OCI-LY7 (cell line): ENCODE results near the gene MUL1. TPM values are rescaled to one million over a fixed set of nuclear protein-coding genes. Genes with fewer than 3 reads are reported as not detected.
A peak's percentile ranks its signal among the peaks of the same experiment; 100 is the strongest.

ENCODE experiments used
- BruUV-seq: library from RNA; stranded (reverse); fragments of 400-500 nt; replicated peaks from 2 replicates; lab custom pipeline; 2021; lab: Mats Ljungman, UMichigan
- CTCF ChIA-PET: fragments of 300-600 bp; sonication (Branson Sonifier 250); formaldehyde crosslinking; loops from one replicate; lab custom pipeline; 2022; ENCODE audit warnings: antibody characterized with exemption; ENCODE audit not compliant: unreplicated experiment; lab: Charles Lee
- POLR2A ChIA-PET: fragments of 300-600 bp; sonication (Branson Sonifier 250); formaldehyde crosslinking; loops from one replicate; lab custom pipeline; 2022; ENCODE audit warnings: antibody characterized with exemption; lab: Charles Lee
- DNase-seq: peaks from one replicate; pipeline ENCODE4 v3.0.0-alpha.2; 2015; ENCODE audit warnings: low spot score
- H2AFZ ChIP-seq: fragments of 200-600 bp; sonication (generic), shearing (Covaris generic); 2 replicates; pipeline ENCODE4 v1.6.1; 2014; ENCODE audit warnings: mild to moderate bottlenecking, antibody characterized with exemption, low read length, moderate library complexity
- H3K27ac ChIP-seq: fragments of 200-600 bp; sonication (generic); 2 replicates; pipeline ENCODE4 v1.5.1; 2014; ENCODE audit warnings: mixed run types, low read depth, mild to moderate bottlenecking, moderate library complexity, low read length, inconsistent platforms; ENCODE audit not compliant: poor library complexity, severe bottlenecking
- H3K36me3 ChIP-seq: fragments of 200-600 bp; sonication (generic); 2 replicates; pipeline ENCODE4 v1.6.1; 2014; ENCODE audit warnings: mild to moderate bottlenecking, antibody characterized with exemption, low read length, moderate library complexity, mixed read lengths; ENCODE audit not compliant: insufficient read depth
- H3K4me1 ChIP-seq: fragments of 200-600 bp; sonication (generic); 2 replicates; pipeline ENCODE4 v1.5.1; 2014; ENCODE audit warnings: mild to moderate bottlenecking, low read length; ENCODE audit not compliant: insufficient read depth, poor library complexity, severe bottlenecking
- H3K4me2 ChIP-seq: fragments of 200-600 bp; sonication (generic); 2 replicates; pipeline ENCODE4 v1.6.1; 2014; ENCODE audit warnings: mild to moderate bottlenecking, low read length
- H3K4me3 ChIP-seq: fragments of 200-600 bp; sonication (generic); 2 replicates; pipeline ENCODE4 v1.5.1; 2014; ENCODE audit warnings: mild to moderate bottlenecking, low read depth, low read length; ENCODE audit not compliant: poor library complexity, severe bottlenecking
- H3K79me2 ChIP-seq: fragments of 200-600 bp; sonication (generic); 2 replicates; pipeline ENCODE4 v1.6.1; 2016; ENCODE audit warnings: low read depth, mild to moderate bottlenecking, low read length, moderate library complexity, mixed read lengths; ENCODE audit not compliant: insufficient read depth
- H3K9me2 ChIP-seq: fragments of 200-600 bp; sonication (generic); 2 replicates; pipeline ENCODE4 v1.6.1; 2016; ENCODE audit warnings: mild to moderate bottlenecking, low read length, mixed read lengths; ENCODE audit not compliant: insufficient read depth
- H3K9me3 ChIP-seq: fragments of 200-600 bp; sonication (generic); 2 replicates; pipeline ENCODE4 v1.6.1; 2014; ENCODE audit warnings: mild to moderate bottlenecking, mixed run types, low read length, mixed read lengths
- H4K20me1 ChIP-seq: fragments of 200-600 bp; sonication (generic); 2 replicates; pipeline ENCODE4 v1.6.1; 2014; ENCODE audit warnings: mild to moderate bottlenecking, antibody characterized with exemption, low read length, moderate library complexity, mixed read lengths; ENCODE audit not compliant: insufficient read depth
- EZH2phosphoT487 ChIP-seq: fragments of 200-600 bp; sonication (generic); IDR thresholded peaks from 2 replicates; pipeline ENCODE4 v1.6.1; 2018; ENCODE audit warnings: low read depth, borderline replicate concordance, mild to moderate bottlenecking, mixed run types, antibody characterized with exemption, low read length, moderate library complexity, mixed read lengths
- intact Hi-C: fragments of 100-400 bp; cut with micrococcal nuclease; formaldehyde crosslinking; loops from one replicate; pipeline ENCODE4 v1.10.0; 2022; ENCODE audit not compliant: unreplicated experiment
- total RNA-seq, 2 experiments: library from RNA; depleted of rRNA in 1 of 2; stranded (reverse); fragments of >200 nt in 1 of 2; shearing (Covaris generic) in 1 of 2; gene quantifications; 2 replicates each; pipeline ENCODE4 v1.2.3, GENCODE V29; 2014 to 2022
- TF ChIP-seq, protein P1 (sequence below): fragments of 200-600 bp; sonication (generic); conservative IDR thresholded peaks from 2 replicates; pipeline ENCODE4 v1.5.1; 2014; ENCODE audit warnings: mild to moderate bottlenecking, antibody characterized with exemption, low read length, moderate library complexity, mixed read lengths

The MUL1 gene
- total RNA-seq, 2 experiments from 2014 or later, result 16.3 to 25.2 TPM

DNA sequence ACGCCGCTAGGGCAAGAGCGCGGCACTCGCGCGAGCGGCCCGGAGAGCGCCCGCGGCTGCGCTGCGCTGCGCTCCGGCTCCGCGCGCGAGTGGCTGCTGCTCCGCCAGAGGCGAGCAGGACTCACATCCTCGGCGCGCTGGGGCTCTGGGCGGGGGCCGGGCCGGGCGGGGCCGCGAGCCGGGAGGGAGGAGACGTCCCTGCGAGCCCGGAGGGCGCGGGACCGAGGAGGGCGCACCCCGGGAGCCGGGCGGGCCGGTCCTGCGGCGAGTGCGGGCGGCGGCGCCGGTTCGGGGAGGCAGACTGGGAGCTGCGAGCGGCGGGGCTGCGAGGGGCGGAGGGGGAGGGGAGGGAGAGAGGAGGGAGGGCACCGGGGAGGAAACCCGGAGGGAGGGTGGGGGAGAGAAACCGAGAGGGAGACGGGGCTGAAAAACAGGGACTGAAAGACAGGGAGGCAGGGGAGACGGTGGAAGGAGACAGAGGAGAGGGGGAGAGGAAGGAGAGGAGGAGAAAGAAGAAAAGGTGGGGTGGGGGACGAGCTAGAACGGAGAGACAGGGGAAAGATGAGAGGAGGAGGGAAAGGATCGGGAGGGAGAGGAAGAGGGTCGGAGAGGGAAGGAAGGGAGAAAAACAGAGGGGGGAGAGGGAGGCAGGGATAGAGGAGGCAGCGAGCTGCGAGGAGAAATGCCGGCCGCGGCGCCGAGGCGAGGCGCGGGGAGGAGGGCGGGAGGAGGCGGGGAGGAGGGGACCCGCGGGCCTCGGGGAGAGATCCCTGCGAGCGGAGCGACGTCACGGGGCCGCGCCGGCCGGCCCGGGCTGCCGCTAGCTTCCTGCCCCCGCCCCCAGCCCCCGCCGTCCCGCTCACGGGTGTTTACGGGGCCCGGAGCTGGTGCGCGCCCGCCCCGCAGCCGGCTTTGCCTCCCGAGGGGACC is 22.2 kb downstream of the MUL1 start, which contains the start of gene CAMK2N1:
CAMK2N1 (minus strand) TSS at position 684 of the 930 bp plus-strand sequence. CDS start 831 bp downstream, outside the sequence.
- intact Hi-C loops, result no loop called here
- Histone ChIP-seq H3K79me2 (no peaks in the 10 kb centered on the region), H3K27ac (no peak within 1 kb of the TSS), H3K36me3 (no peaks in the 10 kb centered on the region), H4K20me1 (no peaks in the 10 kb centered on the region), H3K4me2 (peak within 1 kb of the TSS; percentile 50; the same call in 1 of the 2 replicates), H2AFZ (no peak within 1 kb of the TSS), H3K9me3 (no peaks in the 10 kb centered on the region), H3K4me3 (no peak within 1 kb of the TSS), H3K4me1 (peaks cover 15% of the 10 kb centered on the region), H3K9me2 (no peaks in the 10 kb centered on the region)
- ChIA-PET POLR2A (no interaction called here), CTCF (no interaction called here)
- no TSS peak for BruUV-seq
- no peak for DNase-seq
- TF ChIP-seq, protein P1, sequence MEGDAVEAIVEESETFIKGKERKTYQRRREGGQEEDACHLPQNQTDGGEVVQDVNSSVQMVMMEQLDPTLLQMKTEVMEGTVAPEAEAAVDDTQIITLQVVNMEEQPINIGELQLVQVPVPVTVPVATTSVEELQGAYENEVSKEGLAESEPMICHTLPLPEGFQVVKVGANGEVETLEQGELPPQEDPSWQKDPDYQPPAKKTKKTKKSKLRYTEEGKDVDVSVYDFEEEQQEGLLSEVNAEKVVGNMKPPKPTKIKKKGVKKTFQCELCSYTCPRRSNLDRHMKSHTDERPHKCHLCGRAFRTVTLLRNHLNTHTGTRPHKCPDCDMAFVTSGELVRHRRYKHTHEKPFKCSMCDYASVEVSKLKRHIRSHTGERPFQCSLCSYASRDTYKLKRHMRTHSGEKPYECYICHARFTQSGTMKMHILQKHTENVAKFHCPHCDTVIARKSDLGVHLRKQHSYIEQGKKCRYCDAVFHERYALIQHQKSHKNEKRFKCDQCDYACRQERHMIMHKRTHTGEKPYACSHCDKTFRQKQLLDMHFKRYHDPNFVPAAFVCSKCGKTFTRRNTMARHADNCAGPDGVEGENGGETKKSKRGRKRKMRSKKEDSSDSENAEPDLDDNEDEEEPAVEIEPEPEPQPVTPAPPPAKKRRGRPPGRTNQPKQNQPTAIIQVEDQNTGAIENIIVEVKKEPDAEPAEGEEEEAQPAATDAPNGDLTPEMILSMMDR, result no peak
- no peak for TF ChIP-seq EZH2phosphoT487

DNA sequence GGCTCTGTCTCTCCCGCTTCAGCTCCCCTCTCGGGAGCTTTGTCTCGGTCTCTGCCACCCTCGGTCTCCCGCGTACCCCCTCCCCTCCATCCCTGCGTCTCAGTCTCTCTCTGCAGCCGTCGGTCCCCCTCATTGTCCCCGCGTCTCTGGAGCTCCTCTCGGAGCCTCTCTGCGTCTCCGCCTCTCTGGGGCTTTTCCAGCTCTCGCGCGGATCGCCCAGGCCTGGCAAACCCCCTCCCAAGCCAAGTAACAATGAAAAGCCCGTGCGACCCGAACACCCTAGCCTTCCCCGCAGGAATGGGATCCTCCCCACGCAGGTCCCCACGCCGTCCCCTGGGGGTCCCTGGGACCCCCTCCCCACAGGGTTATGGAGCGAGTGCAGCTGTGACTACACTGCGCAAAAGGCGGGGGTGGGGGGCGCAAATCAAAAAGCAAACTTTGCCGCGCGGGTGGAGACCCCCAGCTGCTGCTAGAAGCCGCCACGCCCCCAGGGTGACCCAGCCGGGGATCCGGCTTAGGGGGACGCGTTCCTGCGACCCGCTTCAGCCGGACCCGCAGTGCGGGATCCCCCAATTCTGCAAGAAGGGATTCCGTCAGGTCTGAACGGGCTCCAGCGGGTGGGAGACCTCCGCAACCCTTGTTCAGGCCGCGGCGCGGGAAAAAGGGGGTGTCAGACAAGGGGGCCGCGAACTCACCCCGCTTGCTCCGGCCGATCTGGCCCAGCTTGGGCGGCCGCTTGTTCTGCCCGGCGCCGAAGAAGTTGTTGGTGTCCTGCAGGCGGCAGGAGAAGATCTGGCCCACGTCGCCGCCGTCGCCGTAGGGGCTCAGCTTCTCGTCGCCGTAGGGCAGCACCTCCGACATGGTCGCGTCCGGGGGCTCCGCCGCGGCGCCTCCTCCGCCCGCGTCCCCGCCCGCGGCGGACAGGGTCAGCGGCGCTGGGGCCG is 23.2 kb downstream of the MUL1 start:
- Histone ChIP-seq H4K20me1 (no peaks in the 10 kb centered on the region), H3K4me1 (peaks cover 15% of the 10 kb centered on the region), H3K79me2 (no peaks in the 10 kb centered on the region), H3K4me3 (no peak overlapping the region), H3K36me3 (no peaks in the 10 kb centered on the region), H3K4me2 (no peak overlapping the region), H3K27ac (no peak overlapping the region), H3K9me3 (no peaks in the 10 kb centered on the region), H3K9me2 (no peaks in the 10 kb centered on the region), H2AFZ (no peak overlapping the region)
- DNase-seq, result no peak
- BruUV-seq, result no TSS peak
- intact Hi-C loops, result no loop called here
- ChIA-PET CTCF (no interaction called here), POLR2A (no interaction called here)
- TF ChIP-seq, protein P1, result no peak
- TF ChIP-seq EZH2phosphoT487, result peak; percentile 77; the same call in 1 of the 2 replicates
